Measurements from ENCODE around the gene RASSF5. TPM values are rescaled to one million over a fixed set of nuclear protein-coding genes. Genes with fewer than 3 reads are reported as not detected.

RASSF5 gene
- total and polyA plus RNA-seq, 2 donors (not counting 1 experiment from before 2014, with no cell fraction given) = 69.7 to 146 TPM

GRCh38 chr1:206514813-206515387, 7.6 kb downstream of the RASSF5 start:
- peaks cover 0 to 32% (median 3%) of the 10 kb centered on the region in 4 experiments for H3K27me3 ChIP-seq (replicated peaks in 1 of 4; ENCODE audit: control extremely low read depth in 1 of 4, control insufficient read depth in 3 of 4, insufficient read depth in 4 of 4, low read length in 3 of 4)
- WGBS (ENCODE audit: insufficient coverage) = 95% methylated on average over 4 of the region's 5 CpGs
- H3K27ac Mint-ChIP-seq = no peak overlapping the region
- TF ChIP-seq CTCF (IDR thresholded peaks at IDR 0.05) (no peak), EZH2 (IDR thresholded peaks at IDR 0.05; ENCODE audit: borderline replicate concordance, insufficient read depth, low read depth, low read length, poor library complexity, severe bottlenecking) (no peak)
- H3K9ac ChIP-seq (ENCODE audit: low read length) = no peak overlapping the region
- peaks cover 2% of the 10 kb centered on the region for H3K9me3 Mint-ChIP-seq (ENCODE audit: insufficient read depth)
- DNase-seq (no peak), ATAC-seq (ENCODE audit: low read depth) (no peak)
- CTCF ChIA-PET = interaction anchor here (0.9 to 1.4 kb wide), 2 partner anchors 9 to 35 kb away, joined by 3 to 4 read pairs; no protein-coding TSS in a partner anchor
- H2AFZ ChIP-seq (ENCODE audit: insufficient read depth, low read depth, low read length, poor library complexity, severe bottlenecking) = no peak overlapping the region
- H3K79me2 ChIP-seq (ENCODE audit: control insufficient read depth, insufficient read depth, low read length) = no peaks in the 10 kb centered on the region
- H3K27ac ChIP-seq (ENCODE audit: low read length in 2 of 2) = no peak overlapping the region
- peaks cover 0 to 7% (median 0%) of the 10 kb centered on the region in 3 donors for H3K9me3 ChIP-seq (ENCODE audit: control extremely low read depth in 1 of 3, control insufficient read depth in 2 of 3, insufficient read depth in 1 of 3, low read length in 2 of 3)
- no peak overlapping the region for H3K4me3 ChIP-seq (ENCODE audit: control extremely low read depth in 1 of 5, extremely low read depth in 1 of 5, insufficient read depth in 1 of 5, low read depth in 2 of 5, low read length in 4 of 5)
- H3K4me1 Mint-ChIP-seq = peaks cover 6% of the 10 kb centered on the region
- intact Hi-C loops (cut with micrococcal nuclease) = no loop called here
- H3K36me3 ChIP-seq (replicated peaks in 1 of 2; ENCODE audit: control extremely low read depth in 1 of 2, control insufficient read depth in 1 of 2, extremely low read depth in 1 of 2, insufficient read depth in 2 of 2, low read length in 1 of 2) = no peaks in the 10 kb centered on the region
- H3K4me2 ChIP-seq (replicated peaks; ENCODE audit: low read depth, low read length, poor library complexity, severe bottlenecking) = no peak overlapping the region
- no peak overlapping the region for H3K4me3 Mint-ChIP-seq
- H4K20me1 ChIP-seq (ENCODE audit: control insufficient read depth, insufficient read depth, low read length, poor library complexity, severe bottlenecking) = no peaks in the 10 kb centered on the region
- POLR2A ChIA-PET = no interaction called here
- H3K4me1 ChIP-seq (ENCODE audit: control insufficient read depth in 2 of 2, insufficient read depth in 2 of 2, low read length in 2 of 2) = peaks cover 10 to 12% of the 10 kb centered on the region in 2 donors
- peaks cover 11% of the 10 kb centered on the region for H3K27me3 Mint-ChIP-seq

- Histone ChIP-seq H3K27ac (ENCODE audit: low read length in 2 of 2) (no peak overlapping the region), H3K4me1 (ENCODE audit: control insufficient read depth in 2 of 2, insufficient read depth in 2 of 2, low read length in 2 of 2) (peaks cover 10 to 12% of the 10 kb centered on the region in 2 donors), H3K4me2 (replicated peaks; ENCODE audit: low read depth, low read length, poor library complexity, severe bottlenecking) (no peak overlapping the region), H3K9ac (ENCODE audit: low read length) (no peak overlapping the region), H3K4me3 (ENCODE audit: control extremely low read depth in 1 of 5, extremely low read depth in 1 of 5, insufficient read depth in 1 of 5, low read depth in 2 of 5, low read length in 4 of 5) (no peak overlapping the region), H3K27me3 (replicated peaks in 1 of 4; ENCODE audit: control extremely low read depth in 1 of 4, control insufficient read depth in 3 of 4, insufficient read depth in 4 of 4, low read length in 3 of 4) (peaks cover 0 to 16% (median 2%) of the 10 kb centered on the region in 4 experiments), H3K79me2 (ENCODE audit: control insufficient read depth, insufficient read depth, low read length) (no peaks in the 10 kb centered on the region), H2AFZ (ENCODE audit: insufficient read depth, low read depth, low read length, poor library complexity, severe bottlenecking) (no peak overlapping the region), H4K20me1 (ENCODE audit: control insufficient read depth, insufficient read depth, low read length, poor library complexity, severe bottlenecking) (no peaks in the 10 kb centered on the region), H3K36me3 (replicated peaks in 1 of 2; ENCODE audit: control extremely low read depth in 1 of 2, control insufficient read depth in 1 of 2, extremely low read depth in 1 of 2, insufficient read depth in 2 of 2, low read length in 1 of 2) (no peaks in the 10 kb centered on the region), H3K9me3 (ENCODE audit: control extremely low read depth in 1 of 3, control insufficient read depth in 2 of 3, insufficient read depth in 1 of 3, low read length in 2 of 3) (peaks cover 0 to 7% (median 0%) of the 10 kb centered on the region in 3 donors)
- Mint-ChIP-seq H3K9me3 (ENCODE audit: insufficient read depth) (peaks cover 2% of the 10 kb centered on the region), H3K27ac (no peak overlapping the region), H3K4me1 (peaks cover 6% of the 10 kb centered on the region), H3K27me3 (no peaks in the 10 kb centered on the region), H3K4me3 (no peak overlapping the region)
- no peak for ATAC-seq (ENCODE audit: low read depth)
- POLR2A ChIA-PET = interaction anchor here (1.4 kb wide), 1 partner anchor 9 kb away, joined by 3 read pairs; the partner anchor contains the start of gene RASSF5
- TF ChIP-seq CTCF (IDR thresholded peaks at IDR 0.05) = no peak
- no peak for TF ChIP-seq EZH2 (IDR thresholded peaks at IDR 0.05; ENCODE audit: borderline replicate concordance, insufficient read depth, low read depth, low read length, poor library complexity, severe bottlenecking)
- intact Hi-C loops (cut with micrococcal nuclease) = loop anchor here (1.0 kb wide), 1 partner anchor 9 kb away; the partner anchor contains the start of gene RASSF5
- no peak for DNase-seq
- CTCF ChIA-PET = interaction anchor here (0.7 to 2.6 kb wide), 2 partner anchors 25 to 29 kb away, joined by 3 to 13 read pairs; no protein-coding TSS in a partner anchor
- 83% methylated on average over 5 of the region's 5 CpGs for WGBS (ENCODE audit: insufficient coverage)
These were observed 9.3 kb downstream of the RASSF5 start for GRCh38 chr1:206516728-206516990.

All from B cell (primary cell).